ENCODE data around the gene FAM236C.
"Not testable (repeated sequence)": the region's sequence is repeated elsewhere in the genome, so short reads cannot be mapped to it uniquely, and the experiment has no call there.

Gene FAM236C

GRCh38 chrX:72912315-72912714, at the start of gene FAM236C:
Gene FAM236C, plus strand, starts transcription at chrX:72912615. Its CDS starts 100 bp downstream, at chrX:72912715.
- DNase-seq (ENCODE audit: low spot score), result not testable (repeated sequence)

DNA sequence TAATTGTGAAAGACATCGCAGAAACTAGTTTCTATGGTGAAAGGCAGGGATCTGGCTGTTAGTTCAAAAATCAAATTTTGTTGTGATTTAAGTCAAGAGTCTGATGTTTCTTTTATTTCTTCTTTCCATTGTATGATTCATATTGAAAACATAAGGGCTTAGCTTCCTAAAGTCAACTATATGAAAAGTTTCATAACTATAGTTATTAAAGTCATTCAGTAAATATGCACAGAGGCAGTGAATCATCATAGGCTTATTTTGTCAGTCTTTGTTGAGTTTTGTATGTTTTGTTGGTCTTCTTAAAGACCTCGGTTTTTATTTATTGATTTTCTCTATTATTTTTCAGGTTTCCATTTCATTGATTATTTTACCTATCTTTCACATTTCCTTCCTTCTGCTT, 29.5 kb upstream of the FAM236C start:
- DNase-seq (ENCODE audit: low spot score), result not testable (repeated sequence)

DNA sequence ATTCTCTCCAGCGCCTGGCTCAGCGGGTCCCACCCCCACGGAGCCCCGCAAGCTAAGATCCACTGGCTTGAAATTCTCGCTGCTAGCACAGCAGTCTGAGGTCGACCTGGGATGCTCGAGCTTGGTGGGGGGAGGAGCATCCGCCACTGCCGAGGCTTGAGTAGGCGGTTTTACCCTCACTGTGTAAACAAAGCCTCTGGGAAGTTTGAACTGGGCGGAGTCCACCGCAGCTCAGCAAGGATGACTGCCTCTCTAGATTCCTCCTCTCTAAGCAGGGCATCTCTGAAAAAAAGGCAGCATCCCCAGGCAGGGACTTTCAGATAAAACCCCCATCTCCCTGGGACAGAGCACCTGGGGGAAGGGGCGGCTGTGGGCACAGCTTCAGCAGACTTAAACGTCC, 22.7 kb upstream of the FAM236C start:
- not testable (repeated sequence) for DNase-seq (ENCODE audit: low spot score)

GRCh38 chrX:72916096-72916495, 3.7 kb downstream of the FAM236C start:
- DNase-seq (ENCODE audit: low spot score), result not testable (repeated sequence)

DNA sequence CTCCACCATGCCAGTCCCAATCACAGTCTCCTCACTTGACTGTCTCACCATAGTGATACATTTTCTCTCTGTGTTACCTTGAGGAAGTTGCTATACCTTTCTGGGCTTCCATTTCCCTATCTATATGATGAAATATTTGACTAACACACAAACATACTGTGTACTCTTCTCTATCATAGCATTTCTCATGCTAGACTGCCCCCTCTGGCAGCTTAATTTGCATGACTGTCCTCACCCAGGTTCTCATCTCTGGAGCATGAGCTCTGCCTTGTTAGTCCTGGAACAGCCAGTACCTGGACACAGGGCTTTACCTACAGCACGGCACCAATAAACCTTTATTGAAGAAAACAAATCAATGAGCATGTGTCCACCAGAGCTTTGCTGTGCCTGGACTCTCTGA, 19.9 kb downstream of the FAM236C start:
- not testable (repeated sequence) for DNase-seq (ENCODE audit: low spot score)

DNA sequence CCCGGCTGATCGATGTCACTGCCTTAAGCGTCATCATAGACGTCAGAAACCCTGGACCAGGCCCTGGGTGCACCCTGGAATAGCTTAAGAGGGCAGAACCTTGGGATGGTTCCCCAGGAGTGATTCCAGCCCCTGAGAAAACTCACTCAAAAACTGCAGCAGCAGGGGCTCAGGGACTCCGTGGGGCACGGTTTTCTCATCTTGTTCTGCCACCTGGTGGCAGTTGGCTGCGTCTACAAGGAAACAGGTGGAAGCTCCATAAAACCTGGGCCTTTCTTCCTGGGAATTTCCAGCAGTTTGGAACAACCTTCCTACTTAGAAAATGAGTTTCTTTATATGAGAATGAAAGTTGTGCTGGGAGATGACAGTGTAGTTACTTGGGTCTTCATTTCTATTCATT, 24.0 kb downstream of the FAM236C start:
- DNase-seq (ENCODE audit: low spot score), result not testable (repeated sequence)

- not testable (repeated sequence) for DNase-seq (ENCODE audit: low spot score)
These were observed 24.6 kb downstream of the FAM236C start for GRCh38 chrX:72936882-72937455.

- not testable (repeated sequence) for DNase-seq (ENCODE audit: low spot score)
These were observed 25.5 kb downstream of the FAM236C start, which contains the start of gene FAM236A for GRCh38 chrX:72937906-72938305. Gene FAM236A, plus strand, starts transcription at chrX:72938206. Its CDS starts 57 bp downstream, at chrX:72938263.

- DNase-seq (ENCODE audit: low spot score), result not testable (repeated sequence)
These were observed 29.9 kb downstream of the FAM236C start for GRCh38 chrX:72942272-72942671.

GRCh38 chrX:72943035-72943818, 30.8 kb downstream of the FAM236C start:
- DNase-seq (ENCODE audit: low spot score), result not testable (repeated sequence)

GRCh38 chrX:72943819-72944169, 31.4 kb downstream of the FAM236C start, which contains the start of gene DMRTC1:
Gene DMRTC1, minus strand, starts transcription at chrX:72943837. Its CDS starts 68,143 bp downstream, at chrX:72875694.
- not testable (repeated sequence) for DNase-seq (ENCODE audit: low spot score)

DNA sequence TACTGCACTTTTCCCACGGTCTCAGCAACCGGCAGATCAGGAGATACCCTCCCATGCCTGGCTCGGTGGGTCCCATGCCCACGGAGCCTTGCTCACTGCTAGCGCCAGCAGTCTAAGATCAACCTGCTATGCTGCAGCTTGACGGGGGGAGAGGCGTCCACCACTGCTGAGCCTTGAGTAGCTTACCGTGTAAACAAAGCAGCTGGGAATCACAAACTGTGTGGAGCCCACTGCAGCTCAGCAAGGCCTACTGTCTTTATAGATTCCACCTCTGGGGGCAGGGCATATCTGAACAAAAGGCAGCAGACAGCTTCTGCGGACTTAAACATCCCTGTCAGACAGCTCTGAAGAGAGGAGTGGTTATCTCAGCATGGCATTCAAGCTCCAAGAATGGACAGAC, 47.6 kb downstream of the FAM236C start:
- not testable (repeated sequence) for DNase-seq (ENCODE audit: low spot score)

Data from kidney tubule cell (primary cell).